G401 (cell line): ENCODE results near the gene ZIC3. TPM values are rescaled to one million over a fixed set of nuclear protein-coding genes. Genes with fewer than 3 reads are reported as not detected.
A peak's percentile ranks its signal among the peaks of the same experiment; 100 is the strongest.

ENCODE experiments used
- DNase-seq: peaks from one replicate; pipeline ENCODE4 v3.0.0-alpha.2; 2015; ENCODE audit warnings: low spot score
- in situ Hi-C: cut with HindIII; loops from 2 replicates; pipeline ENCODE4 v1.10.0; 2016; ENCODE audit warnings: low sequenced_read_pairs, mixed read lengths
- total RNA-seq: library from RNA; depleted of rRNA; stranded (reverse); fragments of >200 nt; shearing (Covaris generic); gene quantifications from 2 replicates; pipeline ENCODE4 v1.2.3, GENCODE V29; 2014

Gene ZIC3
- total RNA-seq, 1 experiment from 2014 or later, result not detected

GRCh38 chrX:137569470-137569891 is 3.6 kb downstream of the ZIC3 start:
- DNase-seq, result peak; percentile 33
- in situ Hi-C loops, result no loop called here

GRCh38 chrX:137573324-137574101 is 7.6 kb downstream of the ZIC3 start:
- DNase-seq, result peak; percentile 36
- in situ Hi-C loops, result no loop called here

GRCh38 chrX:137574102-137574783 is 8.3 kb downstream of the ZIC3 start:
- peak; percentile 60 for DNase-seq

GRCh38 chrX:137574784-137575293 is 8.9 kb downstream of the ZIC3 start:
- DNase-seq, result peak; percentile 47
- in situ Hi-C loops, result no loop called here

More at GRCh38 chrX:137574102-137574783, 8.3 kb downstream of the ZIC3 start:
- in situ Hi-C loops, result no loop called here

GRCh38 chrX:137575596-137576255 is 9.8 kb downstream of the ZIC3 start:
- in situ Hi-C loops, result no loop called here
- DNase-seq, result peak; percentile 30

- in situ Hi-C loops, result no loop called here
- no peak for DNase-seq
These were observed 21.2 kb downstream of the ZIC3 start for GRCh38 chrX:137587151-137587550.

GRCh38 chrX:137600769-137601168 is 34.8 kb downstream of the ZIC3 start:
- in situ Hi-C loops, result no loop called here

More at GRCh38 chrX:137600769-137601168, 34.8 kb downstream of the ZIC3 start:
- DNase-seq, result no peak
